HG03064 (cell line): Measurements from ENCODE around the gene VPS11.
"Not testable (repeated sequence)": the region's sequence is repeated elsewhere in the genome, so short reads cannot be mapped to it uniquely, and the experiment has no call there.

ENCODE experiments used
- ATAC-seq: cut with Tn5 transposase; IDR thresholded peaks from one replicate; pipeline ENCODE4 v1.9.1; 2021; ENCODE audit warnings: low read depth; ENCODE audit not compliant: unreplicated experiment

VPS11 gene

GRCh38 chr11:119100994-119101758 is 33.6 kb downstream of the VPS11 start:
- ATAC-seq = peak; percentile 8

- ATAC-seq = peak; percentile 70
Measured at GRCh38 chr11:119101759-119102423, 34.3 kb downstream of the VPS11 start, which contains the start of gene DPAGT1. DPAGT1 (minus strand) TSS chr11:119101853; CDS start chr11:119101655, 198 bp downstream.

- ATAC-seq = not testable (repeated sequence)
Measured at GRCh38 chr11:119103161-119103664, 35.6 kb downstream of the VPS11 start.

GRCh38 chr11:119103793-119104192 is 36.2 kb downstream of the VPS11 start:
- no peak for ATAC-seq

- ATAC-seq = peak; percentile 66
Measured at GRCh38 chr11:119106564-119107537, 39.2 kb downstream of the VPS11 start, which contains the start of gene C2CD2L. C2CD2L (plus strand) TSS chr11:119107344; CDS start chr11:119107742, 398 bp downstream.

GRCh38 chr11:119107538-119108145 is 40.0 kb downstream of the VPS11 start:
- ATAC-seq = peak; percentile 24

- no peak for ATAC-seq
Measured at GRCh38 chr11:119108146-119108856, 40.7 kb downstream of the VPS11 start.

- ATAC-seq = no peak
Measured at GRCh38 chr11:119108857-119109221, 41.2 kb downstream of the VPS11 start.

- ATAC-seq = no peak
Measured at GRCh38 chr11:119109843-119110242, 42.2 kb downstream of the VPS11 start.

- no peak for ATAC-seq
Measured at GRCh38 chr11:119110439-119110838, 42.8 kb downstream of the VPS11 start.

GRCh38 chr11:119111361-119111925 is 43.8 kb downstream of the VPS11 start:
- ATAC-seq = no peak

- ATAC-seq = no peak
Measured at GRCh38 chr11:119112314-119113020, 44.8 kb downstream of the VPS11 start.

GRCh38 chr11:119113716-119114115 is 46.1 kb downstream of the VPS11 start:
- ATAC-seq = no peak

GRCh38 chr11:119114351-119114750 is 46.7 kb downstream of the VPS11 start:
- ATAC-seq = no peak

GRCh38 chr11:119115484-119116234 is 48.0 kb downstream of the VPS11 start:
- ATAC-seq = no peak

- no peak for ATAC-seq
Measured at GRCh38 chr11:119116235-119116594, 48.6 kb downstream of the VPS11 start.

GRCh38 chr11:119116601-119117000 is 49.0 kb downstream of the VPS11 start:
- ATAC-seq = no peak
